Colonic mucosa (tissue), 4 donors: ENCODE measurements around the gene ADAMTSL4. TPM values are rescaled to one million over a fixed set of nuclear protein-coding genes. Genes with fewer than 3 reads are reported as not detected.

Source experiments
- DNase-seq: peaks from one replicate; pipeline ENCODE4 v3.0.0-alpha.2; 2020
- H3K27ac ChIP-seq: fragments of 200-600 bp; one replicate; pipeline ENCODE4 v1.8.0; 2021
- H3K27me3 ChIP-seq: fragments of 200-600 bp; one replicate; pipeline ENCODE4 v1.8.0; 2021
- H3K36me3 ChIP-seq: fragments of 200-600 bp; one replicate; pipeline ENCODE4 v1.8.0; 2021
- H3K4me1 ChIP-seq: fragments of 200-600 bp; one replicate; pipeline ENCODE4 v1.8.0; 2021; ENCODE audit warnings: mild to moderate bottlenecking
- H3K4me3 ChIP-seq: fragments of 200-600 bp; one replicate; pipeline ENCODE4 v1.8.0; 2021
- H3K9ac ChIP-seq, 2 donors: one replicate each; pipeline ENCODE4 v1.7.0; 2013; ENCODE audit warnings: control low read depth in 2 of 2, low read depth in 2 of 2, low read length in 2 of 2
- H3K9me3 ChIP-seq: fragments of 200-600 bp; one replicate; pipeline ENCODE4 v1.8.0; 2021
- CTCF ChIP-seq: fragments of 200-600 bp; IDR thresholded peaks from one replicate; pipeline ENCODE4 v1.8.0; 2022; ENCODE audit warnings: antibody characterized with exemption, mild to moderate bottlenecking
- intact Hi-C: fragments of 100-400 bp; cut with DNase I; formaldehyde crosslinking; loops from one replicate; pipeline ENCODE4 v1.14.1; 2022
- total RNA-seq, 2 donors: library from RNA; stranded (reverse); fragmentation: NEBNext Ultra II Directional in 1 of 2; extraction: Animal tissue kit (Norgen Biotek cat#: 25700) in 1 of 2; gene quantifications; one replicate each; pipeline ENCODE4 v1.2.1, GENCODE V29; 2021
- donor health status: healthy.
- donor health status: DM: no; HTN: no; CAD: no.
- donor health status: DM: no; HTN: no; CAD: no.

The ADAMTSL4 gene
- total RNA-seq, 2 donors from 2014 or later: 4.9 to 6.3 TPM

- Histone ChIP-seq H3K9me3 (no peaks in the 10 kb centered on the region), H3K36me3 (no peaks in the 10 kb centered on the region), H3K27ac (peak overlapping the region; percentile 32), H3K4me3 (no peak overlapping the region), H3K27me3 (no peaks in the 10 kb centered on the region), H3K9ac (peak overlapping the region in 1 of 2 donors; percentile 49), H3K4me1 (no peaks in the 10 kb centered on the region)
- intact Hi-C loops: loop anchor here (10.0 kb wide), 1 partner anchor 262 kb away; no protein-coding TSS in a partner anchor
- TF ChIP-seq CTCF: no peak
- DNase-seq: no peak
Observed at GRCh38 chr1:150552911-150553289, 3.7 kb downstream of the ADAMTSL4 start.

- Histone ChIP-seq H3K27ac (no peak overlapping the region), H3K4me1 (no peaks in the 10 kb centered on the region), H3K36me3 (no peaks in the 10 kb centered on the region), H3K27me3 (no peaks in the 10 kb centered on the region), H3K4me3 (no peak overlapping the region), H3K9me3 (no peaks in the 10 kb centered on the region), H3K9ac (peak overlapping the region in 1 of 2 donors; percentile 27)
- no peak for TF ChIP-seq CTCF
- intact Hi-C loops: loop anchor here (10.0 kb wide), 1 partner anchor 261 kb away; no protein-coding TSS in a partner anchor
- DNase-seq: no peak
Observed at GRCh38 chr1:150553392-150554085, 4.3 kb downstream of the ADAMTSL4 start.

- no peaks in the 10 kb centered on the region for H3K36me3 ChIP-seq
- TF ChIP-seq CTCF: no peak
- H3K9ac ChIP-seq: peak overlapping the region in 1 of 2 donors; percentile 26
- H3K4me1 ChIP-seq: no peaks in the 10 kb centered on the region
- H3K4me3 ChIP-seq: no peak overlapping the region
- H3K9me3 ChIP-seq: no peaks in the 10 kb centered on the region
- no peak overlapping the region for H3K27ac ChIP-seq
- intact Hi-C loops: loop anchor here (10.0 kb wide), 1 partner anchor 261 kb away; no protein-coding TSS in a partner anchor
- no peak for DNase-seq
- H3K27me3 ChIP-seq: no peaks in the 10 kb centered on the region
Observed at GRCh38 chr1:150554086-150554452, 4.9 kb downstream of the ADAMTSL4 start.

GRCh38 chr1:150555198-150555970 lies 6.2 kb downstream of the ADAMTSL4 start:
- H3K36me3 ChIP-seq: no peaks in the 10 kb centered on the region

More at GRCh38 chr1:150555198-150555970, 6.2 kb downstream of the ADAMTSL4 start:
- peaks cover 8% of the 10 kb centered on the region for H3K4me1 ChIP-seq
- no peaks in the 10 kb centered on the region for H3K9me3 ChIP-seq
- TF ChIP-seq CTCF: no peak
- no peak overlapping the region for H3K9ac ChIP-seq
- H3K4me3 ChIP-seq: no peak overlapping the region
- no peak overlapping the region for H3K27ac ChIP-seq
- intact Hi-C loops: loop anchor here (10.0 kb wide), 1 partner anchor 259 kb away; no protein-coding TSS in a partner anchor
- DNase-seq: no peak
- H3K27me3 ChIP-seq: no peaks in the 10 kb centered on the region
